Endothelial cell of umbilical vein (primary cell): ENCODE data around the gene TCIRG1.

Experiments used
- CTCF ChIP-seq, 2 donors: IDR thresholded peaks; 1 replicate in 1 of 2; 2 replicates in 1 of 2; pipeline ENCODE4 v1.5.1; 2011; ENCODE audit warnings: low read length in 2 of 2, mild to moderate bottlenecking in 2 of 2, moderate library complexity in 2 of 2, control low read depth in 1 of 2, inconsistent platforms in 1 of 2, low read depth in 1 of 2; ENCODE audit not compliant: insufficient read depth in 1 of 2; ENCODE audit errors: extremely low read depth in 1 of 2
- EZH2 ChIP-seq: IDR thresholded peaks from 2 replicates; pipeline ENCODE4 v1.6.1; 2012; ENCODE audit warnings: borderline replicate concordance, low read depth, mild to moderate bottlenecking, moderate library complexity, low read length, inconsistent platforms; ENCODE audit not compliant: severe bottlenecking
- GATA2 ChIP-seq: IDR thresholded peaks from 2 replicates; pipeline ENCODE4 v1.7.0; 2011; ENCODE audit warnings: low read depth, mild to moderate bottlenecking, moderate library complexity, mixed read lengths, low read length; ENCODE audit not compliant: insufficient read length, insufficient read depth
- MYC ChIP-seq: IDR thresholded peaks from one replicate; pipeline ENCODE4 v1.6.1; 2011; ENCODE audit warnings: mild to moderate bottlenecking, low read depth, low read length
- POLR2A ChIP-seq: IDR thresholded peaks from 2 replicates; pipeline ENCODE4 v1.6.1; 2012; ENCODE audit warnings: low read depth, mild to moderate bottlenecking, control low read depth, low read length
- POLR2AphosphoS5 ChIP-seq: IDR thresholded peaks from 2 replicates; pipeline ENCODE4 v1.6.1; 2012; ENCODE audit warnings: low read depth, mild to moderate bottlenecking, control low read depth, low read length, moderate library complexity; ENCODE audit not compliant: insufficient read depth
- TF ChIP-seq, protein P1 (sequence below): IDR thresholded peaks from 2 replicates; pipeline ENCODE4 v1.6.1; 2011; ENCODE audit not compliant: insufficient read depth, insufficient read length

DNA sequence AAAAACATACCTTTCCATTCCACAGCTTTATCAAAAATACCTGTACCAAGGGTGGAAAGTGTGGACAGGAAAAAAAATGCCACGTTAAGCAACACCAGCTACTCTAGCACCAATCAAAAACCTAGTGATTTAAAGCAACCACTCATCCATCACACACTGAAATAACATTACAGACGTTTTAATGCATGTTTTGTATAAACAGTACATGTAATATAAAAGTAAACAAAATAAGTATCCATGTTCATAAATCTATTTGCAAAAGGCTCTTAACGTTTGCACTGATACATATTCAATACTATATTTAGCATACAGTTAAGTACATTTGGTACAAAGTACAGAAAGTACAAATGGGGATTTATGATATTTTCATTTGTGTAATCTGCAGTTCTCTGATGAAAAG lies 43.7 kb downstream of the TCIRG1 start:
- no peak for TF ChIP-seq POLR2AphosphoS5
- TF ChIP-seq MYC: no peak
- TF ChIP-seq CTCF (IDR thresholded peaks at IDR 0.05; ENCODE audit: extremely low read depth in 1 of 2, insufficient read depth in 1 of 2, low read depth in 1 of 2, low read length in 2 of 2): no peak
- no peak for TF ChIP-seq POLR2A
- no peak for TF ChIP-seq EZH2
- TF ChIP-seq GATA2: no peak
- TF ChIP-seq, protein P1, sequence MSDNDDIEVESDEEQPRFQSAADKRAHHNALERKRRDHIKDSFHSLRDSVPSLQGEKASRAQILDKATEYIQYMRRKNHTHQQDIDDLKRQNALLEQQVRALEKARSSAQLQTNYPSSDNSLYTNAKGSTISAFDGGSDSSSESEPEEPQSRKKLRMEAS: no peak
